ENCODE data around the gene STXBP6. TPM values are rescaled to one million over a fixed set of nuclear protein-coding genes. Genes with fewer than 3 reads are reported as not detected.

Gene STXBP6
- total RNA-seq, 1 experiment from 2014 or later, result not detected

- TF ChIP-seq CTCF (IDR thresholded peaks at IDR 0.05) (no peak), SIN3A (IDR thresholded peaks at IDR 0.05; ENCODE audit: borderline replicate concordance, insufficient read depth, low read depth, low read length) (no peak)
Observed at GRCh38 chr14:25003537-25003936, 46.4 kb downstream of the STXBP6 start.

DNA sequence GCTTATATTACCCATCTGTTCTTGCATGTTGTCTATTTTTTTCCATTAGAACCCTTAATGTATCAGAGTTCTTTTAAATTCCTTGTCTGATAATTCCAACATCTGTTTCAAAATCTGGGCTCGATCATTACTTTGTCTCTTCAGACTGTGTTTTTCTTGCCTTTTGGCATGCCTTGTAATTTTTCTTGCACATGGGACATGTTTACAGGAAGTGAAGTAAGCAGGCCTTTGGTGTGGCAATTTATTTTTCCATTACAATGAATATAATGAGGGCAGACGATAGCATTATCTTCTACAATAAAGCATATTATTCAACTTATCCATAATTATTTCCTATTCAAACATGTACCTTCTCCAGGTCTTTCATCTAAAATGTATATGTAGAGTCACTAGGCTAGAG is 48.3 kb downstream of the STXBP6 start:
- in situ Hi-C loops (cut with HindIII; ENCODE audit: low pct_unique_long_range_greater_than_20kb, low sequenced_read_pairs), result no loop called here
- Histone ChIP-seq H3K36me3 (ENCODE audit: control insufficient read depth, insufficient read depth, low read length) (no peaks in the 10 kb centered on the region), H3K4me3 (ENCODE audit: low read depth in 2 of 2, low read length in 2 of 2) (no peak overlapping the region), H3K9me3 (ENCODE audit: control insufficient read depth, insufficient read depth, low read depth, low read length) (0 out of 2 replicates have a peak, but pooled peaks cover 3% of the 10 kb centered on the region), H3K27me3 (ENCODE audit: control insufficient read depth, insufficient read depth, low read length) (no peaks in the 10 kb centered on the region), H3K27ac (ENCODE audit: low read length) (no peak overlapping the region), H3K4me1 (ENCODE audit: control insufficient read depth, insufficient read depth, low read length) (no peaks in the 10 kb centered on the region)
- ChIA-PET CTCF (no interaction called here), POLR2A (no interaction called here)
- ATAC-seq, result no peak
- no peak for DNase-seq (ENCODE audit: low read depth, low spot score)
- intact Hi-C loops (cut with micrococcal nuclease; ENCODE audit: unreplicated experiment), result no loop called here
- no TSS peak for BruUV-seq (replicated peaks)
- TF ChIP-seq SIN3A (IDR thresholded peaks at IDR 0.05; ENCODE audit: borderline replicate concordance, insufficient read depth, low read depth, low read length), result no peak
- no peak for TF ChIP-seq TCF7L2 (IDR thresholded peaks at IDR 0.05; ENCODE audit: low read depth, low read length)

More at GRCh38 chr14:25003537-25003936, 46.4 kb downstream of the STXBP6 start:
- no peaks in the 10 kb centered on the region for H3K36me3 ChIP-seq (ENCODE audit: control insufficient read depth, insufficient read depth, low read length)
- H3K9me3 ChIP-seq (ENCODE audit: control insufficient read depth, insufficient read depth, low read depth, low read length), result 0 out of 2 replicates have a peak, but pooled peaks cover 3% of the 10 kb centered on the region
- in situ Hi-C loops (cut with HindIII; ENCODE audit: low pct_unique_long_range_greater_than_20kb, low sequenced_read_pairs), result no loop called here
- BruUV-seq (replicated peaks), result no TSS peak
- ATAC-seq (no peak), DNase-seq (ENCODE audit: low read depth, low spot score) (no peak)
- intact Hi-C loops (cut with micrococcal nuclease; ENCODE audit: unreplicated experiment), result no loop called here
- CTCF ChIA-PET, result no interaction called here
- no peaks in the 10 kb centered on the region for H3K4me1 ChIP-seq (ENCODE audit: control insufficient read depth, insufficient read depth, low read length)
- no peaks in the 10 kb centered on the region for H3K27me3 ChIP-seq (ENCODE audit: control insufficient read depth, insufficient read depth, low read length)
- POLR2A ChIA-PET, result no interaction called here
- no peak overlapping the region for H3K4me3 ChIP-seq (ENCODE audit: low read depth in 2 of 2, low read length in 2 of 2)
- H3K27ac ChIP-seq (ENCODE audit: low read length), result no peak overlapping the region

DNA sequence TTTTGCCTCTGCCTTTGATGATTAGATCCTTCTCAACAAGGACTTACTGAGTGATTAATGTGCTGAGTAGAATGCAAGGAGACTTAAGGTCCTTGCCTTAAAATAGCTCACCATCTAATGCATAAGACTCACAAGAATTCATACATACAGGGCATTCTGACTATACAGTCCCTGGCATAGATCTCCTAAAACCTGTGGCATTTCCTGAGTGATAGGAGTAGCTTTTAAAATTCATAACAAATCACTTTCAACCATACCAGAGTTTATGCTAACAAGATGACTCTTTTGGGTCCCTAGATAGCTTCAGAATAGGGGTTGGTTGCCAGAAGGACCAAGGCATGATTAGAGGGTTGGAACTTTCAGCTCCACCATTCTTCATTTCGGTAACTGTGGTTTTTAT is 48.8 kb downstream of the STXBP6 start:
- Histone ChIP-seq H3K36me3 (ENCODE audit: control insufficient read depth, insufficient read depth, low read length) (no peaks in the 10 kb centered on the region), H3K4me1 (ENCODE audit: control insufficient read depth, insufficient read depth, low read length) (no peaks in the 10 kb centered on the region), H3K9me3 (ENCODE audit: control insufficient read depth, insufficient read depth, low read depth, low read length) (0 out of 2 replicates have a peak, but pooled peaks cover 3% of the 10 kb centered on the region), H3K27me3 (ENCODE audit: control insufficient read depth, insufficient read depth, low read length) (no peaks in the 10 kb centered on the region), H3K27ac (ENCODE audit: low read length) (no peak overlapping the region), H3K4me3 (ENCODE audit: low read depth in 2 of 2, low read length in 2 of 2) (no peak overlapping the region)
- in situ Hi-C loops (cut with HindIII; ENCODE audit: low pct_unique_long_range_greater_than_20kb, low sequenced_read_pairs), result no loop called here
- POLR2A ChIA-PET, result no interaction called here
- ATAC-seq, result no peak
- TF ChIP-seq SIN3A (IDR thresholded peaks at IDR 0.05; ENCODE audit: borderline replicate concordance, insufficient read depth, low read depth, low read length), result no peak
- TF ChIP-seq CTCF (IDR thresholded peaks at IDR 0.05), result no peak
- TF ChIP-seq, protein P1, sequence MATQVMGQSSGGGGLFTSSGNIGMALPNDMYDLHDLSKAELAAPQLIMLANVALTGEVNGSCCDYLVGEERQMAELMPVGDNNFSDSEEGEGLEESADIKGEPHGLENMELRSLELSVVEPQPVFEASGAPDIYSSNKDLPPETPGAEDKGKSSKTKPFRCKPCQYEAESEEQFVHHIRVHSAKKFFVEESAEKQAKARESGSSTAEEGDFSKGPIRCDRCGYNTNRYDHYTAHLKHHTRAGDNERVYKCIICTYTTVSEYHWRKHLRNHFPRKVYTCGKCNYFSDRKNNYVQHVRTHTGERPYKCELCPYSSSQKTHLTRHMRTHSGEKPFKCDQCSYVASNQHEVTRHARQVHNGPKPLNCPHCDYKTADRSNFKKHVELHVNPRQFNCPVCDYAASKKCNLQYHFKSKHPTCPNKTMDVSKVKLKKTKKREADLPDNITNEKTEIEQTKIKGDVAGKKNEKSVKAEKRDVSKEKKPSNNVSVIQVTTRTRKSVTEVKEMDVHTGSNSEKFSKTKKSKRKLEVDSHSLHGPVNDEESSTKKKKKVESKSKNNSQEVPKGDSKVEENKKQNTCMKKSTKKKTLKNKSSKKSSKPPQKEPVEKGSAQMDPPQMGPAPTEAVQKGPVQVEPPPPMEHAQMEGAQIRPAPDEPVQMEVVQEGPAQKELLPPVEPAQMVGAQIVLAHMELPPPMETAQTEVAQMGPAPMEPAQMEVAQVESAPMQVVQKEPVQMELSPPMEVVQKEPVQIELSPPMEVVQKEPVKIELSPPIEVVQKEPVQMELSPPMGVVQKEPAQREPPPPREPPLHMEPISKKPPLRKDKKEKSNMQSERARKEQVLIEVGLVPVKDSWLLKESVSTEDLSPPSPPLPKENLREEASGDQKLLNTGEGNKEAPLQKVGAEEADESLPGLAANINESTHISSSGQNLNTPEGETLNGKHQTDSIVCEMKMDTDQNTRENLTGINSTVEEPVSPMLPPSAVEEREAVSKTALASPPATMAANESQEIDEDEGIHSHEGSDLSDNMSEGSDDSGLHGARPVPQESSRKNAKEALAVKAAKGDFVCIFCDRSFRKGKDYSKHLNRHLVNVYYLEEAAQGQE (IDR thresholded peaks at IDR 0.05; ENCODE audit: insufficient read depth in 1 of 2, low read depth in 2 of 2, low read length in 1 of 2), result no peak
- TF ChIP-seq POLR2AphosphoS5 (IDR thresholded peaks at IDR 0.05; ENCODE audit: low read depth, low read length), result no peak
- no peak for TF ChIP-seq TCF7L2 (IDR thresholded peaks at IDR 0.05; ENCODE audit: low read depth, low read length)
- BruUV-seq (replicated peaks), result no TSS peak
- CTCF ChIA-PET, result no interaction called here
- no peak for DNase-seq (ENCODE audit: low read depth, low spot score)
- intact Hi-C loops (cut with micrococcal nuclease; ENCODE audit: unreplicated experiment), result no loop called here
